Parathyroid adenoma (tissue), 2 donors: ENCODE measurements around the gene TCHP.
"Not testable (repeated sequence)": the region's sequence is repeated elsewhere in the genome, so short reads cannot be mapped to it uniquely, and the experiment has no call there.

ENCODE experiments used
- H2AFZ ChIP-seq: fragments of 300-600 bp; sonication (generic); one replicate; pipeline ENCODE4 v1.7.0; 2017; ENCODE audit warnings: antibody characterized with exemption, mild to moderate bottlenecking
- H3K27ac ChIP-seq: fragments of 300-600 bp; sonication (generic); one replicate; pipeline ENCODE4 v1.7.0; 2017
- H3K27me3 ChIP-seq: fragments of 300-600 bp; sonication (generic); one replicate; pipeline ENCODE4 v1.7.0; 2017; ENCODE audit warnings: low read length; ENCODE audit not compliant: control insufficient read depth, insufficient read depth
- H3K36me3 ChIP-seq: fragments of 300-600 bp; sonication (generic); one replicate; pipeline ENCODE4 v1.7.0; 2017; ENCODE audit warnings: low read length; ENCODE audit not compliant: control insufficient read depth, insufficient read depth
- H3K4me1 ChIP-seq: fragments of 300-600 bp; sonication (generic); one replicate; pipeline ENCODE4 v1.7.0; 2017; ENCODE audit warnings: control low read depth
- H3K4me2 ChIP-seq: fragments of 300-600 bp; sonication (generic); one replicate; pipeline ENCODE4 v1.7.0; 2017; ENCODE audit warnings: low read length
- H3K4me3 ChIP-seq: fragments of 300-600 bp; sonication (generic); one replicate; pipeline ENCODE4 v1.7.0; 2017; ENCODE audit warnings: low read depth, low read length
- H3K79me2 ChIP-seq: fragments of 300-600 bp; sonication (generic); one replicate; pipeline ENCODE4 v1.7.0; 2017; ENCODE audit warnings: control low read depth
- H3K9ac ChIP-seq: fragments of 300-600 bp; sonication (generic); one replicate; pipeline ENCODE4 v1.7.0; 2017; ENCODE audit warnings: mild to moderate bottlenecking
- H3K9me3 ChIP-seq: fragments of 300-600 bp; sonication (generic); one replicate; pipeline ENCODE4 v1.7.0; 2017; ENCODE audit warnings: low read length; ENCODE audit not compliant: control insufficient read depth
- CTCF ChIP-seq: fragments of 300-600 bp; sonication (generic); IDR thresholded peaks from one replicate; pipeline ENCODE4 v1.7.0; 2017; ENCODE audit warnings: antibody characterized with exemption, mild to moderate bottlenecking
- donor health status: primary hyperparathyroidism.

The TCHP gene

GRCh38 chr12:109860977-109861376 lies 39.1 kb upstream of the TCHP start:
- H3K4me1 ChIP-seq, result no peaks in the 10 kb centered on the region
- no peak for TF ChIP-seq CTCF
- H3K4me3 ChIP-seq, result no peak overlapping the region
- no peaks in the 10 kb centered on the region for H3K27me3 ChIP-seq
- H3K36me3 ChIP-seq, result no peaks in the 10 kb centered on the region
- no peak overlapping the region for H3K4me2 ChIP-seq
- H3K9me3 ChIP-seq, result no peaks in the 10 kb centered on the region
- no peak overlapping the region for H2AFZ ChIP-seq
- H3K79me2 ChIP-seq, result no peaks in the 10 kb centered on the region
- no peak overlapping the region for H3K27ac ChIP-seq
- H3K9ac ChIP-seq, result no peak overlapping the region

GRCh38 chr12:109861689-109862314 lies 38.3 kb upstream of the TCHP start:
- H3K4me3 ChIP-seq, result no peak overlapping the region
- no peaks in the 10 kb centered on the region for H3K9me3 ChIP-seq
- H3K79me2 ChIP-seq, result no peaks in the 10 kb centered on the region
- no peak for TF ChIP-seq CTCF
- no peaks in the 10 kb centered on the region for H3K36me3 ChIP-seq
- no peaks in the 10 kb centered on the region for H3K4me1 ChIP-seq
- no peak overlapping the region for H3K9ac ChIP-seq
- no peaks in the 10 kb centered on the region for H3K27me3 ChIP-seq
- no peak overlapping the region for H3K27ac ChIP-seq
- no peak overlapping the region for H2AFZ ChIP-seq
- H3K4me2 ChIP-seq, result no peak overlapping the region

DNA sequence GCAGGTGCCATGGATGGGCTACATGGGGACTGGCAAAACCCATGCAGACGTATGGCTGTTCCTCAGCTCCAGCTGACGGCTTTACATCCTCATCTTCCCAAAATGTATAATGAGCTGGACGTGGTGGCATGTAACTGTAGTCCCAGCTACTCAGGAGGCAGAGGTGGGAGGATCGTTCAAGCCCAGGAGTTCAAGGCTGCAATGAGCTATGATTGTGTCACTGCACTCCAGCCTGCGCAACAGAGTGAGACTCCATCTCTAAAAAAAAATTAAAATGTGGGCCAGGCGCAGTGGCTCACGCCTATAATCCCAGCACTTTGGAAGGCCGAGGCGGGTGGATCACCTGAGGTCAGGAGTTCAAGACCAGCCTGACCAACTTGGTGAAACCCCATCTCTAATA lies 37.6 kb upstream of the TCHP start:
- not testable (repeated sequence) for H3K9ac ChIP-seq, H3K27me3 ChIP-seq, H3K4me1 ChIP-seq, H3K36me3 ChIP-seq, H2AFZ ChIP-seq, H3K4me3 ChIP-seq, H3K79me2 ChIP-seq, H3K9me3 ChIP-seq, H3K4me2 ChIP-seq, H3K27ac ChIP-seq

GRCh38 chr12:109863847-109864712 lies 36.0 kb upstream of the TCHP start:
- Histone ChIP-seq H3K4me3 (no peak overlapping the region), H3K9ac (no peak overlapping the region), H3K4me1 (no peaks in the 10 kb centered on the region), H3K79me2 (no peaks in the 10 kb centered on the region), H3K9me3 (no peaks in the 10 kb centered on the region), H3K27me3 (no peaks in the 10 kb centered on the region), H2AFZ (no peak overlapping the region), H3K4me2 (no peak overlapping the region), H3K27ac (no peak overlapping the region), H3K36me3 (no peaks in the 10 kb centered on the region)
- no peak for TF ChIP-seq CTCF

DNA sequence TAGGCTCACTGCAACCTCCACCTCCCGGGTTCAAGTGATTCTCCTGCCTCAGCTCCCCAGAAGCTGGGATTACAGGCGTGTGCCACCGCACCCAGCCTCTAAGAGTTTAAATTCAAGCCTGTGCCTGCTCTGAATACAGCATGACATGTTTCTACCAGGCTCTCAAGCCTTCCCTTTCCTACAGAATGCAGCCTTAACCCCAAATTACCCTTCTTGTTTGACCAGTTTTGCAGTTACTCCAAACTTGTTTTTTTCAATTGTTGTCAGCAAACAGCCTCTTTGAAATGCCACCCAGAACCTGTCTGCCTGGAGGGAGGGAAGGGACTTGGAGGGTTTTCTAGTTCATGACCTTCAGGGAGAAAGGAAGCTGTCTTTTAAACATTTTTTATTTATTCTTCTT lies 35.2 kb upstream of the TCHP start:
- no peaks in the 10 kb centered on the region for H3K27me3 ChIP-seq
- H3K4me2 ChIP-seq, result peak overlapping the region; percentile 49
- no peak for TF ChIP-seq CTCF
- H3K27ac ChIP-seq, result no peak overlapping the region
- H3K36me3 ChIP-seq, result no peaks in the 10 kb centered on the region
- H3K9me3 ChIP-seq, result no peaks in the 10 kb centered on the region
- H3K4me1 ChIP-seq, result no peaks in the 10 kb centered on the region
- no peak overlapping the region for H2AFZ ChIP-seq
- H3K79me2 ChIP-seq, result no peaks in the 10 kb centered on the region
- peak overlapping the region; percentile 40 for H3K4me3 ChIP-seq
- H3K9ac ChIP-seq, result no peak overlapping the region
